Measurements from ENCODE around the gene ACCS.

GRCh38 chr11:44101098-44101497, 35.0 kb downstream of the ACCS start:
- TF ChIP-seq CTCF (IDR thresholded peaks at IDR 0.05; ENCODE audit: poor library complexity), result no peak
- no peak for TF ChIP-seq EZH2 (IDR thresholded peaks at IDR 0.05; ENCODE audit: borderline replicate concordance)
